A673 (cell line): ENCODE data around the gene OR6S1. TPM values are rescaled to one million over a fixed set of nuclear protein-coding genes. Genes with fewer than 3 reads are reported as not detected.
"Not testable (repeated sequence)": the region's sequence is repeated elsewhere in the genome, so short reads cannot be mapped to it uniquely, and the experiment has no call there.

Experiments used
- BruUV-seq: library from RNA; stranded (reverse); fragments of 400-500 nt; replicated peaks from 2 replicates; lab custom pipeline; 2021; lab: Mats Ljungman, UMichigan
- CTCF ChIA-PET: fragments of 300-600 bp; sonication (Branson Sonifier 250); formaldehyde crosslinking; loops from one replicate; lab custom pipeline; 2022; ENCODE audit warnings: antibody characterized with exemption; lab: Charles Lee
- POLR2A ChIA-PET: fragments of 300-600 bp; sonication (Branson Sonifier 250); formaldehyde crosslinking; loops from one replicate; lab custom pipeline; 2022; ENCODE audit warnings: antibody characterized with exemption; ENCODE audit not compliant: low non-redundant PET; lab: Charles Lee
- DNase-seq: peaks from one replicate; pipeline ENCODE4 v3.0.0-alpha.2; 2015; ENCODE audit warnings: low spot score
- H3K27ac ChIP-seq: fragments of 200-600 bp; sonication (generic); 2 replicates; pipeline ENCODE4 v1.5.1; 2016; ENCODE audit warnings: mixed run types, low read depth, mild to moderate bottlenecking, mixed read lengths, antibody characterized with exemption, low read length; ENCODE audit not compliant: poor library complexity, severe bottlenecking
- H3K27me3 ChIP-seq: fragments of 200-600 bp; sonication (generic); replicated peaks from 2 replicates; pipeline ENCODE4 v1.6.1; 2017; ENCODE audit warnings: mixed run types, low read depth, mild to moderate bottlenecking, mixed read lengths, antibody characterized with exemption, low read length; ENCODE audit not compliant: insufficient read depth, poor library complexity
- H3K36me3 ChIP-seq: fragments of 200-600 bp; sonication (generic); 2 replicates; pipeline ENCODE4 v1.6.1; 2016; ENCODE audit warnings: mixed run types, mild to moderate bottlenecking, mixed read lengths, antibody characterized with exemption, low read length; ENCODE audit not compliant: insufficient read depth, poor library complexity, severe bottlenecking
- H3K4me1 ChIP-seq: fragments of 200-600 bp; sonication (generic); 2 replicates; pipeline ENCODE4 v1.6.1; 2017; ENCODE audit warnings: mixed run types, mild to moderate bottlenecking, mixed read lengths, antibody characterized with exemption, low read length; ENCODE audit not compliant: insufficient read depth, poor library complexity, severe bottlenecking
- H3K4me3 ChIP-seq: fragments of 200-600 bp; sonication (generic); 2 replicates; pipeline ENCODE4 v1.5.1; 2016; ENCODE audit warnings: low read depth, mixed run types, mild to moderate bottlenecking, mixed read lengths, low read length; ENCODE audit not compliant: poor library complexity, severe bottlenecking
- H3K9me3 ChIP-seq: fragments of 200-600 bp; sonication (generic); 2 replicates; pipeline ENCODE4 v1.6.1; 2016; ENCODE audit warnings: mixed run types, low read depth, mild to moderate bottlenecking, mixed read lengths, antibody characterized with exemption, low read length; ENCODE audit not compliant: poor library complexity, severe bottlenecking
- EZH2 ChIP-seq: fragments of 200-600 bp; sonication (generic); IDR thresholded peaks from 2 replicates; pipeline ENCODE4 v1.6.1; 2017; ENCODE audit warnings: borderline replicate concordance, low read depth, mild to moderate bottlenecking, mixed read lengths, antibody characterized with exemption, low read length; ENCODE audit not compliant: poor library complexity, severe bottlenecking
- intact Hi-C: fragments of 100-400 bp; cut with micrococcal nuclease; formaldehyde crosslinking; loops from one replicate; pipeline ENCODE4 v1.10.0; 2022; ENCODE audit not compliant: unreplicated experiment
- total RNA-seq: library from RNA; stranded (reverse); gene quantifications from 2 replicates; pipeline ENCODE4 v1.2.3, GENCODE V29; 2021
- TF ChIP-seq, protein P1 (sequence below): fragments of 300-800, 200-600 bp; sonication (generic); conservative IDR thresholded peaks from 2 replicates; pipeline ENCODE4 v1.5.1; 2017; ENCODE audit warnings: low read depth, mild to moderate bottlenecking, antibody characterized with exemption, low read length, moderate library complexity, mixed read lengths

The OR6S1 gene
- total RNA-seq, 1 experiment from 2014 or later = not detected

DNA sequence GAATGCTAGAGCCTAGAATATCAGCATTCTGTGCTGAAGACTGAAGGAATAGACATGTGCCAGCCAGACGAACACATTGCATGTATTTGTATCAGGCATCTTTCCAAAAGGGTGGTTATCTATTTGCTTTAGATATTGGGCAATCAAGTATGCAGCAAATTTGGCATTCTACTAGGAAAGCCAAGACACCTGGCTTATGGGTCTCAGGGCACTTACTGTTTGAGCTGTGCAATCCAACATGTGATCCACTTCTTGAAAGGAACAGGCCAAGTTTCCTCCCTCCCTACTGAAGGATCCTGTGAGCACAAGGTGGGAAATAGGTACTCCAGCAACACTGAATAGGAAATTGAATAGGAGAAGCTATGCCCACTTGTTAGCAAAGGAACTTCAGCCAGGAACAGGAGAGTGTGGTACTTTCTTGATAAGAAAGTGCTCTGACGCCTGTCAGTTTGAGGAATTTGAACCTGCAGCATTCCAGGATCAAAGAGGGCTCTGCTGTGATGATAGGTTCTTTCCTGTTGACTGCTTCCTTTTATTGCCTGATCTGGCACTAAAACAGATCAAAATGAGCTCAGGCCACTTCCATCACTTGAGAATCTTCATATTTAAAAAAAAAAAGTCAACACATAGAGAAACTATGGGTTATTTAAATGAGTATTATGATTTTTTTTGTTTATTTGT lies 20.6 kb downstream of the OR6S1 start:
- Histone ChIP-seq H3K27ac (no peak overlapping the region), H3K4me3 (no peak overlapping the region), H3K9me3 (no peaks in the 10 kb centered on the region), H3K36me3 (no peaks in the 10 kb centered on the region), H3K4me1 (no peaks in the 10 kb centered on the region), H3K27me3 (no peaks in the 10 kb centered on the region)
- BruUV-seq = no TSS peak
- TF ChIP-seq EZH2 = no peak
- TF ChIP-seq, protein P1, sequence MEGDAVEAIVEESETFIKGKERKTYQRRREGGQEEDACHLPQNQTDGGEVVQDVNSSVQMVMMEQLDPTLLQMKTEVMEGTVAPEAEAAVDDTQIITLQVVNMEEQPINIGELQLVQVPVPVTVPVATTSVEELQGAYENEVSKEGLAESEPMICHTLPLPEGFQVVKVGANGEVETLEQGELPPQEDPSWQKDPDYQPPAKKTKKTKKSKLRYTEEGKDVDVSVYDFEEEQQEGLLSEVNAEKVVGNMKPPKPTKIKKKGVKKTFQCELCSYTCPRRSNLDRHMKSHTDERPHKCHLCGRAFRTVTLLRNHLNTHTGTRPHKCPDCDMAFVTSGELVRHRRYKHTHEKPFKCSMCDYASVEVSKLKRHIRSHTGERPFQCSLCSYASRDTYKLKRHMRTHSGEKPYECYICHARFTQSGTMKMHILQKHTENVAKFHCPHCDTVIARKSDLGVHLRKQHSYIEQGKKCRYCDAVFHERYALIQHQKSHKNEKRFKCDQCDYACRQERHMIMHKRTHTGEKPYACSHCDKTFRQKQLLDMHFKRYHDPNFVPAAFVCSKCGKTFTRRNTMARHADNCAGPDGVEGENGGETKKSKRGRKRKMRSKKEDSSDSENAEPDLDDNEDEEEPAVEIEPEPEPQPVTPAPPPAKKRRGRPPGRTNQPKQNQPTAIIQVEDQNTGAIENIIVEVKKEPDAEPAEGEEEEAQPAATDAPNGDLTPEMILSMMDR = no peak
- POLR2A ChIA-PET = interaction anchor here (0.6 kb wide), 1 partner anchor 30 kb away, joined by 4 read pairs; no protein-coding TSS in a partner anchor
- intact Hi-C loops = no loop called here
- CTCF ChIA-PET = interaction anchor here (0.6 kb wide), 1 partner anchor 69 kb away, joined by 3 read pairs; no protein-coding TSS in a partner anchor
- no peak for DNase-seq

DNA sequence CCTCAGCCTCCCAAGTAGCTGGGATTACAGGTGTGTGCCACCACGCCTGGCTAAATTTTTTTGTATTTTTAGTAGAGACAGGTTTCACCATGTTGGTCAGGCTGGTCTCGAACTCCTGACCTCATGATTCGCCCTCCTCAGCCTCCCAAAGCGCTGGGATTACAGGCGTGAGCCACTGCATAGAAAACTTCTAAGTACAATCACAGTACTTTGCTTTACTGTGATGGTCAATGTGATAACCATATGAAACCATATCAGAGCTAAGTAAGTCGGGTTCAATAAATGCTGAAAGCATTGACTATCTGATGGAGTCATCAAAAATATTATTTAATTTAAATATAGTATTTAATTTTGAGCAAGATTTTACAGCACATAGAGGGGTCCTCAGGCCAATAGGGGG lies 21.8 kb downstream of the OR6S1 start:
- intact Hi-C loops, H3K9me3 ChIP-seq, DNase-seq, H3K4me3 ChIP-seq, POLR2A ChIA-PET, H3K36me3 ChIP-seq, CTCF ChIA-PET, H3K27ac ChIP-seq, H3K27me3 ChIP-seq, H3K4me1 ChIP-seq, BruUV-seq: not testable (repeated sequence)

DNA sequence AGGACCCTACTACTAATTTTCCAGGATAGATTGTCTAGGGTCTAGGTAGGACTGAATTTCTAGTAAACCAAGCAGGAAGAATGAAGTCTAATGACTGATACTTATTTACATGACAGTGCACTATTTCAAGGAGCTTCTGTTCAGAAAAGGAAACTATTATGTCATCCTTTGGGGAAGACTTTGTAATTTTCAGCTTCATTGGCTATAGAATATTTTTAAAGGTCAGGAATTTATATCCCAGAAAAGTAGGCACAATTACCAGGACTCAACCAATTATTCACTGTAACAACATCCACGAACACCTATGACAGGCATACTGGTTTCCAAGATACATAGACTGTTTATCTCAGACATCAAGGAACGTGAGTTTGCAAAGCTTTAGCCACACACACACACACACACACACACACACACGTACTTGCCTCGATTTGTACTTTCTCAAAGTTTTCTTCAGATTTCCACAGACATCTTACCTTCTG lies 23.2 kb downstream of the OR6S1 start:
- H3K9me3 ChIP-seq = no peaks in the 10 kb centered on the region
- no TSS peak for BruUV-seq
- no peaks in the 10 kb centered on the region for H3K4me1 ChIP-seq
- POLR2A ChIA-PET = no interaction called here
- TF ChIP-seq, protein P1 = no peak
- no peak for TF ChIP-seq EZH2
- no peak overlapping the region for H3K4me3 ChIP-seq
- H3K27ac ChIP-seq = no peak overlapping the region
- H3K36me3 ChIP-seq = no peaks in the 10 kb centered on the region
- intact Hi-C loops = no loop called here
- no peak for DNase-seq
- CTCF ChIA-PET = no interaction called here
- no peaks in the 10 kb centered on the region for H3K27me3 ChIP-seq
